MM.1S (cell line): Measurements from ENCODE around the gene CAB39.

Experiments
- DNase-seq: peaks from one replicate; pipeline ENCODE4 v3.0.0-alpha.2; 2015
- H2AFZ ChIP-seq: fragments of 300-600 bp; sonication (generic); 2 replicates; pipeline ENCODE4 v1.6.0; 2016; ENCODE audit warnings: antibody characterized with exemption, low read length
- H3F3A ChIP-seq: fragments of 300-600 bp; sonication (generic); 2 replicates; pipeline ENCODE4 v1.6.1; 2016; ENCODE audit warnings: mild to moderate bottlenecking, antibody characterized with exemption, low read length, moderate library complexity, mixed read lengths; ENCODE audit not compliant: insufficient read depth
- H3K27ac ChIP-seq: fragments of 300-600 bp; sonication (generic); 2 replicates; pipeline ENCODE4 v1.5.1; 2016; ENCODE audit warnings: mild to moderate bottlenecking, low read length
- H3K27me3 ChIP-seq: fragments of 300-600 bp; sonication (generic); replicated peaks from 2 replicates; pipeline ENCODE4 v1.6.0; 2016; ENCODE audit warnings: low read length; ENCODE audit not compliant: insufficient read depth
- H3K36me3 ChIP-seq: fragments of 300-600 bp; sonication (generic); replicated peaks from 2 replicates; pipeline ENCODE4 v1.6.1; 2016; ENCODE audit warnings: mild to moderate bottlenecking, low read length, mixed read lengths; ENCODE audit not compliant: insufficient read depth
- H3K4me1 ChIP-seq: fragments of 300-600 bp; sonication (generic); 2 replicates; pipeline ENCODE4 v1.6.1; 2016; ENCODE audit warnings: low read length, mixed read lengths
- H3K4me2 ChIP-seq: fragments of 300-600 bp; sonication (generic); 2 replicates; pipeline ENCODE4 v1.6.0; 2016; ENCODE audit warnings: low read depth, low read length
- H3K4me3 ChIP-seq: fragments of 300-600 bp; sonication (generic); 2 replicates; pipeline ENCODE4 v1.5.1; 2016; ENCODE audit warnings: low read length, mixed read lengths
- H3K79me2 ChIP-seq: fragments of 300-600 bp; sonication (generic); 2 replicates; pipeline ENCODE4 v1.6.1; 2016; ENCODE audit warnings: mixed run types, low read length, mixed read lengths
- H3K9ac ChIP-seq: fragments of 300-600 bp; sonication (generic); 2 replicates; pipeline ENCODE4 v1.6.1; 2016; ENCODE audit warnings: low read length, mixed read lengths
- H3K9me2 ChIP-seq: fragments of 300-600 bp; sonication (generic); replicated peaks from 2 replicates; pipeline ENCODE4 v1.6.1; 2016; ENCODE audit warnings: mild to moderate bottlenecking, low read length, mixed read lengths; ENCODE audit not compliant: insufficient read depth
- H3K9me3 ChIP-seq: fragments of 300-600 bp; sonication (generic); replicated peaks from 2 replicates; pipeline ENCODE4 v1.6.1; 2016; ENCODE audit warnings: mild to moderate bottlenecking, low read length, mixed read lengths; ENCODE audit not compliant: insufficient read depth
- H4K20me1 ChIP-seq: fragments of 300-600 bp; sonication (generic); 2 replicates; pipeline ENCODE4 v1.6.1; 2016; ENCODE audit warnings: mild to moderate bottlenecking, low read length, moderate library complexity, mixed read lengths; ENCODE audit not compliant: insufficient read depth
- CTCF ChIP-seq: fragments of 300-600 bp; sonication (generic); IDR thresholded peaks from 2 replicates; pipeline ENCODE4 v1.5.1; 2016; ENCODE audit warnings: antibody characterized with exemption, low read length, mixed read lengths
- EZH2 ChIP-seq: fragments of 300-600 bp; sonication (generic); optimal IDR thresholded peaks from 2 replicates; pipeline ENCODE3; 2017; ENCODE audit warnings: low read depth, mild to moderate bottlenecking, antibody characterized with exemption, low read length, mixed read lengths
- EZH2phosphoT487 ChIP-seq: fragments of 300-600 bp; sonication (generic); IDR thresholded peaks from 2 replicates; pipeline ENCODE4 v1.6.1; 2018; ENCODE audit warnings: antibody characterized with exemption, low read length

Gene CAB39

GRCh38 chr2:230778350-230779063 lies 65.9 kb downstream of the CAB39 start:
- no peaks in the 10 kb centered on the region for H3K9me3 ChIP-seq
- 0 out of 2 replicates have a peak, but pooled peaks cover 5% of the 10 kb centered on the region for H3K4me1 ChIP-seq
- H4K20me1 ChIP-seq: no peaks in the 10 kb centered on the region
- H3K4me2 ChIP-seq: no peak overlapping the region
- H2AFZ ChIP-seq: no peak overlapping the region
- no peaks in the 10 kb centered on the region for H3F3A ChIP-seq
- TF ChIP-seq EZH2 (no peak), CTCF (no peak), EZH2phosphoT487 (no peak)
- peaks cover 69% of the 10 kb centered on the region for H3K79me2 ChIP-seq
- no peaks in the 10 kb centered on the region for H3K9me2 ChIP-seq
- DNase-seq: no peak
- no peak overlapping the region for H3K9ac ChIP-seq
- H3K4me3 ChIP-seq: no peak overlapping the region
- no peaks in the 10 kb centered on the region for H3K27me3 ChIP-seq
- H3K27ac ChIP-seq: no peak overlapping the region
- H3K36me3 ChIP-seq: no peaks in the 10 kb centered on the region

- no peaks in the 10 kb centered on the region for H3K9me2 ChIP-seq
- 0 out of 2 replicates have a peak, but pooled peaks cover 5% of the 10 kb centered on the region for H3K4me1 ChIP-seq
- H3K9ac ChIP-seq: no peak overlapping the region
- no peak for TF ChIP-seq EZH2phosphoT487
- no peak for TF ChIP-seq EZH2
- TF ChIP-seq CTCF: no peak
- H4K20me1 ChIP-seq: no peaks in the 10 kb centered on the region
- no peaks in the 10 kb centered on the region for H3K27me3 ChIP-seq
- H3K4me3 ChIP-seq: no peak overlapping the region
- H3K9me3 ChIP-seq: no peaks in the 10 kb centered on the region
- H3K79me2 ChIP-seq: peaks cover 70% of the 10 kb centered on the region
- no peaks in the 10 kb centered on the region for H3K36me3 ChIP-seq
- no peak for DNase-seq
- no peak overlapping the region for H2AFZ ChIP-seq
- H3K27ac ChIP-seq: no peak overlapping the region
- H3F3A ChIP-seq: no peaks in the 10 kb centered on the region
- no peak overlapping the region for H3K4me2 ChIP-seq
Measured at GRCh38 chr2:230779126-230779525, 66.5 kb downstream of the CAB39 start.

GRCh38 chr2:230779607-230780006 lies 67.0 kb downstream of the CAB39 start:
- Histone ChIP-seq H3K36me3 (no peaks in the 10 kb centered on the region), H2AFZ (no peak overlapping the region), H3K9me3 (no peaks in the 10 kb centered on the region), H3K4me3 (no peak overlapping the region), H3K9me2 (no peaks in the 10 kb centered on the region), H3F3A (no peaks in the 10 kb centered on the region), H3K4me2 (no peak overlapping the region), H3K27ac (no peak overlapping the region), H4K20me1 (no peaks in the 10 kb centered on the region), H3K4me1 (0 out of 2 replicates have a peak, but pooled peaks cover 5% of the 10 kb centered on the region), H3K9ac (no peak overlapping the region), H3K79me2 (peaks cover 70% of the 10 kb centered on the region), H3K27me3 (no peaks in the 10 kb centered on the region)
- DNase-seq: no peak
- TF ChIP-seq CTCF (no peak), EZH2phosphoT487 (no peak), EZH2 (no peak)
